GM15510 (cell line): ENCODE measurements around the gene PLK1.

ENCODE experiments used
- POLR2A ChIP-seq: IDR thresholded peaks from 3 replicates; pipeline ENCODE4 v1.6.1; 2011; ENCODE audit warnings: borderline replicate concordance; ENCODE audit not compliant: insufficient read length; ENCODE audit errors: extremely low read depth

Gene PLK1

GRCh38 chr16:23694644-23695373 lies 16.1 kb downstream of the PLK1 start:
- TF ChIP-seq POLR2A = no peak

- TF ChIP-seq POLR2A = no peak
Observed at GRCh38 chr16:23695756-23696155, 17.1 kb downstream of the PLK1 start.

- no peak for TF ChIP-seq POLR2A
Observed at GRCh38 chr16:23699100-23699499, 20.4 kb downstream of the PLK1 start.

- TF ChIP-seq POLR2A = no peak
Observed at GRCh38 chr16:23700093-23700492, 21.4 kb downstream of the PLK1 start.

- TF ChIP-seq POLR2A = no peak
Observed at GRCh38 chr16:23700509-23700908, 21.8 kb downstream of the PLK1 start.

GRCh38 chr16:23701045-23701444 lies 22.4 kb downstream of the PLK1 start:
- no peak for TF ChIP-seq POLR2A

- TF ChIP-seq POLR2A = no peak
Observed at GRCh38 chr16:23702951-23703350, 24.3 kb downstream of the PLK1 start.

- no peak for TF ChIP-seq POLR2A
Observed at GRCh38 chr16:23704772-23705516, 26.3 kb downstream of the PLK1 start.

GRCh38 chr16:23705517-23705902 lies 26.8 kb downstream of the PLK1 start:
- TF ChIP-seq POLR2A = no peak

- no peak for TF ChIP-seq POLR2A
Observed at GRCh38 chr16:23706439-23706838, 27.8 kb downstream of the PLK1 start.

- TF ChIP-seq POLR2A = no peak
Observed at GRCh38 chr16:23709536-23709935, 30.8 kb downstream of the PLK1 start.

- TF ChIP-seq POLR2A = no peak
Observed at GRCh38 chr16:23710008-23710407, 31.3 kb downstream of the PLK1 start.

- TF ChIP-seq POLR2A = no peak
Observed at GRCh38 chr16:23710504-23710903, 31.8 kb downstream of the PLK1 start.

GRCh38 chr16:23711785-23712184 lies 33.1 kb downstream of the PLK1 start:
- no peak for TF ChIP-seq POLR2A

GRCh38 chr16:23712976-23713375 lies 34.3 kb downstream of the PLK1 start, which contains the start of gene ERN2:
TSS of gene ERN2 (minus strand) at chr16:23713222. CDS start at chr16:23713187, 35 bp downstream.
- no peak for TF ChIP-seq POLR2A

- no peak for TF ChIP-seq POLR2A
Observed at GRCh38 chr16:23716484-23716883, 37.8 kb downstream of the PLK1 start.

GRCh38 chr16:23724096-23724784 lies 45.6 kb downstream of the PLK1 start:
- TF ChIP-seq POLR2A = no peak

- TF ChIP-seq POLR2A = no peak
Observed at GRCh38 chr16:23724785-23725131, 46.1 kb downstream of the PLK1 start.
